ENCODE measurements around the gene LHFPL2. TPM values are rescaled to one million over a fixed set of nuclear protein-coding genes. Genes with fewer than 3 reads are reported as not detected.

Gene LHFPL2
- total RNA-seq, 4 donors from 2014 or later = 10.3 to 11.6 (median 10.8) TPM

- H3K4me1 ChIP-seq = peaks cover 32% of the 10 kb centered on the region
- no peaks in the 10 kb centered on the region for H3K27me3 ChIP-seq
- TF ChIP-seq POLR2A (IDR thresholded peaks at IDR 0.05) (no peak), EP300 (IDR thresholded peaks at IDR 0.05) (no peak)
- WGBS = 51% methylated on average over 13 of the region's 13 CpGs
- no peaks in the 10 kb centered on the region for H3K9me3 ChIP-seq
- no peaks in the 10 kb centered on the region for H3K36me3 ChIP-seq
- no peak overlapping the region for H3K4me3 ChIP-seq
- no peak overlapping the region for H3K27ac ChIP-seq
- DNase-seq (ENCODE audit: low spot score in 2 of 2) = no peak
Measured at GRCh38 chr5:78497573-78498533, 150.7 kb downstream of the LHFPL2 start.

- H3K4me1 ChIP-seq = peaks cover 18% of the 10 kb centered on the region
- H3K27ac ChIP-seq = no peak overlapping the region
- TF ChIP-seq, protein P1, sequence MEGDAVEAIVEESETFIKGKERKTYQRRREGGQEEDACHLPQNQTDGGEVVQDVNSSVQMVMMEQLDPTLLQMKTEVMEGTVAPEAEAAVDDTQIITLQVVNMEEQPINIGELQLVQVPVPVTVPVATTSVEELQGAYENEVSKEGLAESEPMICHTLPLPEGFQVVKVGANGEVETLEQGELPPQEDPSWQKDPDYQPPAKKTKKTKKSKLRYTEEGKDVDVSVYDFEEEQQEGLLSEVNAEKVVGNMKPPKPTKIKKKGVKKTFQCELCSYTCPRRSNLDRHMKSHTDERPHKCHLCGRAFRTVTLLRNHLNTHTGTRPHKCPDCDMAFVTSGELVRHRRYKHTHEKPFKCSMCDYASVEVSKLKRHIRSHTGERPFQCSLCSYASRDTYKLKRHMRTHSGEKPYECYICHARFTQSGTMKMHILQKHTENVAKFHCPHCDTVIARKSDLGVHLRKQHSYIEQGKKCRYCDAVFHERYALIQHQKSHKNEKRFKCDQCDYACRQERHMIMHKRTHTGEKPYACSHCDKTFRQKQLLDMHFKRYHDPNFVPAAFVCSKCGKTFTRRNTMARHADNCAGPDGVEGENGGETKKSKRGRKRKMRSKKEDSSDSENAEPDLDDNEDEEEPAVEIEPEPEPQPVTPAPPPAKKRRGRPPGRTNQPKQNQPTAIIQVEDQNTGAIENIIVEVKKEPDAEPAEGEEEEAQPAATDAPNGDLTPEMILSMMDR (IDR thresholded peaks at IDR 0.05) = no peak
Measured at GRCh38 chr5:78496373-78496772, 152.2 kb downstream of the LHFPL2 start.

GRCh38 chr5:78495800-78496199 lies 152.8 kb downstream of the LHFPL2 start:
- no peak overlapping the region for H3K27ac ChIP-seq
- DNase-seq (ENCODE audit: low spot score in 2 of 2) = no peak
- no peak overlapping the region for H3K4me3 ChIP-seq
- no peaks in the 10 kb centered on the region for H3K36me3 ChIP-seq
- H3K27me3 ChIP-seq = no peaks in the 10 kb centered on the region
- H3K9me3 ChIP-seq = no peaks in the 10 kb centered on the region
- peaks cover 17% of the 10 kb centered on the region for H3K4me1 ChIP-seq
- WGBS = 63% methylated on average over 6 of the region's 6 CpGs
- TF ChIP-seq, protein P1 (IDR thresholded peaks at IDR 0.05) = no peak
- no peak for TF ChIP-seq POLR2AphosphoS5 (IDR thresholded peaks at IDR 0.05)
- no peak for TF ChIP-seq EP300 (IDR thresholded peaks at IDR 0.05)
- TF ChIP-seq POLR2A (IDR thresholded peaks at IDR 0.05) = no peak

More at GRCh38 chr5:78496373-78496772, 152.2 kb downstream of the LHFPL2 start:
- Histone ChIP-seq H3K36me3 (no peaks in the 10 kb centered on the region), H3K4me3 (no peak overlapping the region), H3K9me3 (no peaks in the 10 kb centered on the region), H3K27me3 (no peaks in the 10 kb centered on the region)
- DNase-seq (ENCODE audit: low spot score in 2 of 2) = no peak

DNA sequence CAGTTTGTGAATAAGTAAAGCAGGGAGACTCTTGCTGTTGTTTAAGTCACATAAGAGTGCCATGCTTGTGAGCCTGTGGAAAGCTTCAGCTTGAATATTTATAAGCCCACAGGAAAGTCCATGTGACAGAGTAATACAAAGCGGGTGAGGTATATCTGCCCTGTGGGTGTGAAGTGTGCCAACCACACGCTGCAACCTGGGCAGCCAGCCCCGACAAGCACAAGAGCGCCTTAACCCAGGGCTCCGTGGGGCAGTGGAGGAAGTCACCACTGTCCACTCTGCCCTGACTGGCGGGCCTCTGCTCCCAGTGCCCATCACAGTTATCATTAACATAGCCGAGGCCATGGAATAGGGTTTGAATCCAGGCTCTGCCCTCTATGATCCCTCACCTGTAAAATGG lies 155.9 kb downstream of the LHFPL2 start:
- TF ChIP-seq EP300 (IDR thresholded peaks at IDR 0.05) (no peak), POLR2A (IDR thresholded peaks at IDR 0.05) (no peak), POLR2AphosphoS5 (IDR thresholded peaks at IDR 0.05) (no peak)
- TF ChIP-seq, protein P1 (IDR thresholded peaks at IDR 0.05) = no peak
- Histone ChIP-seq H3K27ac (no peak overlapping the region), H3K9me3 (no peaks in the 10 kb centered on the region), H3K4me3 (no peak overlapping the region), H3K4me1 (peaks cover 10% of the 10 kb centered on the region), H3K27me3 (no peaks in the 10 kb centered on the region), H3K36me3 (peaks cover 7% of the 10 kb centered on the region)
- 59% methylated on average over 7 of the region's 7 CpGs for WGBS
- no peak for DNase-seq (ENCODE audit: low spot score in 2 of 2)

DNA sequence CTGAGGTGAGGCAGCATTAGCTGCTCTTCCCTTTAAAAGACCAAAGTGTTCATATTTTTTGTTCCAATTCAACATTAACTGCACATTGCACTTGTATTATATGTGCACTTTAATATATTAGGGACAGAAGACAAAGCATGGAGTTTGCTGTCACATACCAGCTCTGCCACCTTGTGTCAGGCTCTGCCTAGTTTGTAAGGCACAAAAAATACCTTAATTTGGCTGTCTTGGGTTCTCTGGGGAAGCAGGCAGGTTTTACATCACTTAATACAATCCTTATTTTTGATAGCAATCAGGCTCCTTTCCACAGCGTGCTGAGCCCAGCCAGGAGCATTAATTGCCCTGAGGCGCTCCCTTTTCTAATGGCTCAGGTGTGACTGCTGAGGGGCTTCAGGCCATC lies 156.3 kb downstream of the LHFPL2 start:
- Histone ChIP-seq H3K4me1 (peaks cover 9% of the 10 kb centered on the region), H3K36me3 (peaks cover 7% of the 10 kb centered on the region), H3K4me3 (no peak overlapping the region), H3K27ac (no peak overlapping the region), H3K27me3 (no peaks in the 10 kb centered on the region), H3K9me3 (no peaks in the 10 kb centered on the region)
- 75% methylated on average over 2 of the region's 2 CpGs for WGBS
- TF ChIP-seq POLR2AphosphoS5 (IDR thresholded peaks at IDR 0.05) (no peak), POLR2A (IDR thresholded peaks at IDR 0.05) (no peak), EP300 (IDR thresholded peaks at IDR 0.05) (no peak)
- TF ChIP-seq, protein P1 (IDR thresholded peaks at IDR 0.05) = no peak
- DNase-seq (ENCODE audit: low spot score in 2 of 2) = no peak

Data from suprapubic skin (tissue), 4 donors.